GM12865 (cell line): Measurements from ENCODE around the gene MGMT.

Source experiments
- DNase-seq: peaks from one replicate; pipeline ENCODE4 v3.0.0; 2010; ENCODE audit warnings: low read depth
- H3K4me3 ChIP-seq: 2 replicates; pipeline ENCODE4 v1.5.1; 2011; ENCODE audit warnings: mild to moderate bottlenecking, low read depth, low read length, control low read depth
- CTCF ChIP-seq: IDR thresholded peaks from 2 replicates; pipeline ENCODE4 v1.5.1; 2011; ENCODE audit warnings: low read length, control low read depth, low read depth, inconsistent platforms; ENCODE audit not compliant: insufficient read depth; ENCODE audit errors: missing control alignments

The MGMT gene

GRCh38 chr10:129532838-129533237 lies 65.8 kb downstream of the MGMT start:
- DNase-seq, result no peak
- TF ChIP-seq CTCF, result no peak
- H3K4me3 ChIP-seq, result no peak overlapping the region

DNA sequence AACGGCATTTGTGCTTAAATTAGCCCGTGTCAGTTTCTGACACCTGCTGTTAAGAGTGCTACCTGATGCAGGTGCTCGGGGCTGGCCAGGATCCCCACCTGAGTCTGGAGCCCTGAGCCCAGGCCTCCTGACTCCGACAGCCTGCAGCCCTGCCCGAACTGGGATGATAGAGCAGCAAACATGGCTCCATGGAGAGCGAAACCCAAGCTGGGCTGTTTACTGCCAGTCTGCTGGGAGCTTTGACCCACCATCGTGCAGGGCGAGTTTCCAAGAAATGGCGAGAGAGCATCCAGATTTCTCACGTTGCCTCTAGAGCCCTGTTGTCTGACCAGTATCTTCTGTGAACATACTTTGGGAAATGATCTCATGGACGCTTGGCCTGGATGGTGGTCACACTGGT lies 66.2 kb downstream of the MGMT start:
- no peak for DNase-seq
- TF ChIP-seq CTCF, result no peak
- H3K4me3 ChIP-seq, result no peak overlapping the region

DNA sequence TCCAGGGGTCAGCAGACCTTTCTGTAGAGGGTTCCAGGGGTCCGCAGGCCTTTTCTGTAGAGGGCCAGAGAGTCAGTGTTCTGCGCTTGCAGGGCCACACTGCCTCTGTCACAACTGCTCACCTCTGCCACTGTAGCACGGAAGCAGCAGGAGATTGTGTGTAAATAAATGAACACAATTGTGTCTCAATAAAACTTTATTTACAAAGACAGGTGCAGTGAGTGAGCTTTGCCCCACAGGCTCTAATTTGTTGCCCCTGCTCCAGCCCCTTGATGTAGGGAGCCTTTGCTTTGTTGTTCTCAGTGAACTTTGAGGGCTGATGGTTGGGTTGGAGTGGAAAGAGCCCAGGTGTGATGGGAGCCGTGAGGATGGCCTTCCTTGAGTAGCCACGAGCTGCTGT lies 67.8 kb downstream of the MGMT start:
- H3K4me3 ChIP-seq, result no peak overlapping the region
- TF ChIP-seq CTCF, result no peak
- no peak for DNase-seq

- no peak for DNase-seq
- no peak for TF ChIP-seq CTCF
- H3K4me3 ChIP-seq, result no peak overlapping the region
These were observed 69.3 kb downstream of the MGMT start for GRCh38 chr10:129536336-129536735.

DNA sequence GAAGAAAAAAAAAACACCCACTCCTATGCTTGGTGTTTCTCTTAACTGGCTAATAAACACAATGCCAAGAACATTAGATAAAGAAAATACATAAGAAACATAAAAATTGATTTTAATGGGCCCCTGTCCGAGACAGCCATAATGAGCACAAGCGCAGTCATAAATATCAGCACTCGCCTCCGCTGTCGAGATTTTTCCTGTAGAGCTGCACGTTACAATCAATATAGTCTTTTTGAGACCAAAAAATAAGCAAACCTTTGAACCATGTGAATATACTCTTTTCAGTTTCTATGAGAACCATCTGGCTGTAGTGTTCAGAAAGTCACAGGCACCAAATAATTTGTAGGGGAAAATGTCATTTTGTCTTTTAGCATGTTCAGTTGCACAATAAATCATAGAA lies 70.1 kb downstream of the MGMT start:
- H3K4me3 ChIP-seq, result no peak overlapping the region
- DNase-seq, result no peak
- no peak for TF ChIP-seq CTCF

GRCh38 chr10:129538236-129538635 lies 71.2 kb downstream of the MGMT start:
- DNase-seq, result no peak
- TF ChIP-seq CTCF, result no peak
- H3K4me3 ChIP-seq, result no peak overlapping the region

DNA sequence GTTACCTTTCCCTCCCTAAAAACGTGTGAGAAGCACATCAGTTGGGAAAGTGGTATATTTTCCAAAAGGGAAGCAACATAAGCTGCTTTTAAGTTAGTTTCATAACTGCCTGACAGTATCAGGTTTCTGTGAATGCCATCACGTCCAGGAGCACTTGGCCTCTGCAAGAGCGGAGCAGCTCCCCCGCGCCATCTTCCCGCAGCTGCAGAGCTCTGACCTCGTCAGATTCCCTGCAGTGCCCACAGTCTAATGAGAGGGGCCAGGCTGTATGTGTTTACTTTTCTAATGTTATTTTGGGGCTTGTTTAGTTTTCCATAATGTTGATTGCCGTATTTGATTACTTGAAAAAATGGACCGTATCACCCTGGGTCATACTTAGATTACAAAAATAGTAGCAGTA lies 74.2 kb downstream of the MGMT start:
- no peak for DNase-seq
- TF ChIP-seq CTCF, result no peak
- no peak overlapping the region for H3K4me3 ChIP-seq
